Gastrocnemius medialis (tissue), 4 donors: ENCODE data around the gene OSM.

ENCODE experiments used
- POLR2A ChIP-seq, 2 donors: fragments of 450-650 bp; IDR thresholded peaks; one replicate each; pipeline ENCODE4 v1.6.1; 2017; ENCODE audit warnings: antibody characterized with exemption in 2 of 2, mild to moderate bottlenecking in 2 of 2, moderate library complexity in 2 of 2
- TF ChIP-seq, protein P1 (sequence below), 5 experiments: fragments of 450-650 bp in 3 of 5; fragments of 200-600 bp in 2 of 5; sonication (generic) in 2 of 5; IDR thresholded peaks in 4 of 5; conservative IDR thresholded peaks in 1 of 5; 1 replicate in 4 of 5; 2 replicates in 1 of 5; pipeline ENCODE4 v1.5.1; 2016 to 2019; ENCODE audit warnings: antibody characterized with exemption in 5 of 5, mild to moderate bottlenecking in 3 of 5, moderate library complexity in 3 of 5

DNA sequence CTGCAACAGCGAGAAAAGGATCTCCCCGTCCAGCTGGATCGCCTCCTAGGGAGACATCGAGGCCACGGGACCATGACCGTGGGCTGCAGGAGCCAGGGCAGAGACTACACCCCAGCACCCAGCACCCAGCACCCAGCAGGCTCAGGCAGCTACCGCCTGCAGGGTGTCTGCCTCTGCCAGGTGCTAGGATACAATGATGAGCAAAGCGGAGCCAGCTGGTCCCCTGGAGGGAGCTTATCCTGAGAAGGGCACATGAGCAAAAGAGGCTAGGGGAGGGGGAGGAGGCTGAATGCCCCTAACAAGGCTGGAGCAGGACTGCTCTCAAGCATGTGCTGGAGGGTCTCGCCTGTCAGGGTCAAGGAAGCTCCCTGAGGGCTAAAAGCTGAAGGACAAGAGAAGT lies 27.4 kb upstream of the OSM start:
- TF ChIP-seq, protein P1, sequence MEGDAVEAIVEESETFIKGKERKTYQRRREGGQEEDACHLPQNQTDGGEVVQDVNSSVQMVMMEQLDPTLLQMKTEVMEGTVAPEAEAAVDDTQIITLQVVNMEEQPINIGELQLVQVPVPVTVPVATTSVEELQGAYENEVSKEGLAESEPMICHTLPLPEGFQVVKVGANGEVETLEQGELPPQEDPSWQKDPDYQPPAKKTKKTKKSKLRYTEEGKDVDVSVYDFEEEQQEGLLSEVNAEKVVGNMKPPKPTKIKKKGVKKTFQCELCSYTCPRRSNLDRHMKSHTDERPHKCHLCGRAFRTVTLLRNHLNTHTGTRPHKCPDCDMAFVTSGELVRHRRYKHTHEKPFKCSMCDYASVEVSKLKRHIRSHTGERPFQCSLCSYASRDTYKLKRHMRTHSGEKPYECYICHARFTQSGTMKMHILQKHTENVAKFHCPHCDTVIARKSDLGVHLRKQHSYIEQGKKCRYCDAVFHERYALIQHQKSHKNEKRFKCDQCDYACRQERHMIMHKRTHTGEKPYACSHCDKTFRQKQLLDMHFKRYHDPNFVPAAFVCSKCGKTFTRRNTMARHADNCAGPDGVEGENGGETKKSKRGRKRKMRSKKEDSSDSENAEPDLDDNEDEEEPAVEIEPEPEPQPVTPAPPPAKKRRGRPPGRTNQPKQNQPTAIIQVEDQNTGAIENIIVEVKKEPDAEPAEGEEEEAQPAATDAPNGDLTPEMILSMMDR (IDR thresholded peaks at IDR 0.05 in 4 of 5, conservative IDR thresholded peaks at IDR 0.05 in 1 of 5) = no peak
- no peak for TF ChIP-seq POLR2A (IDR thresholded peaks at IDR 0.05)
